K562 (cell line): ENCODE data around the gene CLCC1. TPM values are rescaled to one million over a fixed set of nuclear protein-coding genes. Genes with fewer than 3 reads are reported as not detected.

Experiments used
- ATAC-seq: fragments of 200-7000 bp; cut with Tn5 transposase; 3 replicates; pipeline ENCODE4 v1.9.1; 2020; ENCODE audit warnings: moderate library complexity
- BruUV-seq: library from RNA; stranded (reverse); fragments of 400-500 nt; replicated peaks from 2 replicates; lab custom pipeline; 2021; lab: Mats Ljungman, UMichigan
- CTCF ChIA-PET: fragments of 300-600 bp; formaldehyde crosslinking; extraction: SDS; loops from one replicate; lab custom pipeline; 2021; ENCODE audit warnings: low intra/inter-chr PET ratio; lab: Yijun Ruan, JAX
- POLR2A ChIA-PET: fragments of 300-600, 350-650 bp; sonication (Branson Sonifier 250); formaldehyde crosslinking; extraction: SDS; loops from one replicate; lab custom pipeline; 2021; ENCODE audit warnings: antibody characterized with exemption, inconsistent platforms; lab: Yijun Ruan, JAX
- DNase-seq, 4 experiments: peaks; one replicate each; pipeline versions ENCODE4 v3.0.0 to v3.0.0-alpha.2; 2011 to 2018; ENCODE audit warnings: low spot score in 3 of 4, mixed read lengths in 3 of 4; ENCODE audit errors: extremely low read depth in 1 of 4
- FAIRE-seq: peaks from 2 replicates; lab custom pipeline; 2011; peaks lifted over from hg19 to GRCh38; lab: Jason Lieb, UNC
- H2AFZ ChIP-seq: 2 replicates; pipeline ENCODE4 v1.6.0; 2011; ENCODE audit warnings: low read depth, low read length, control low read depth, inconsistent platforms
- H3K27ac ChIP-seq: fragments of 200-600 bp; 3 replicates; pipeline ENCODE4 v1.8.0; 2011; ENCODE audit warnings: low read depth, mild to moderate bottlenecking, control low read depth, inconsistent platforms, low read length, moderate library complexity, mixed read lengths; ENCODE audit errors: extremely low read depth
- H3K27me3 ChIP-seq, 2 experiments: fragments of 300-600 bp in 1 of 2; 2 replicates in 1 of 2; 3 replicates in 1 of 2; pipeline versions ENCODE4 v1.6.0 to v1.8.0; 2011; ENCODE audit warnings: inconsistent platforms in 2 of 2, low read length in 2 of 2, mild to moderate bottlenecking in 1 of 2, mixed read lengths in 1 of 2, moderate library complexity in 1 of 2; ENCODE audit not compliant: control insufficient read depth in 2 of 2, insufficient read depth in 2 of 2
- H3K36me3 ChIP-seq: fragments of 300-600 bp; 3 replicates; pipeline ENCODE4 v1.8.0; 2011; ENCODE audit warnings: mild to moderate bottlenecking, low read length, inconsistent platforms; ENCODE audit not compliant: control insufficient read depth, insufficient read depth
- H3K4me1 ChIP-seq, 2 experiments: fragments of 200-600 bp in 1 of 2; replicated peaks in 1 of 2; 2 replicates in 1 of 2; 3 replicates in 1 of 2; pipeline versions ENCODE4 v1.5.1 to v1.8.0; 2011; ENCODE audit warnings: inconsistent platforms in 2 of 2, low read length in 2 of 2, mild to moderate bottlenecking in 1 of 2, mixed read lengths in 1 of 2, moderate library complexity in 1 of 2; ENCODE audit not compliant: control insufficient read depth in 2 of 2, insufficient read depth in 2 of 2
- H3K4me2 ChIP-seq: 2 replicates; pipeline ENCODE4 v1.6.1; 2011; ENCODE audit warnings: low read length, control low read depth, inconsistent platforms, mixed read lengths; ENCODE audit not compliant: insufficient read depth
- H3K4me3 ChIP-seq: fragments of 200-600 bp; sonication (generic), shearing (Covaris generic); 2 replicates; pipeline ENCODE4 v1.5.1; 2016; ENCODE audit warnings: control low read depth, inconsistent platforms
- H3K79me2 ChIP-seq: fragments of 200-600 bp; 3 replicates; pipeline ENCODE4 v1.8.0; 2011; ENCODE audit warnings: low read length, inconsistent platforms; ENCODE audit not compliant: control insufficient read depth, insufficient read depth
- H3K9ac ChIP-seq, 2 experiments: 2 replicates each; pipeline versions ENCODE4 v1.6.0 to v1.6.1; 2011; ENCODE audit warnings: low read depth in 2 of 2, low read length in 2 of 2, control low read depth in 1 of 2, inconsistent platforms in 1 of 2, mild to moderate bottlenecking in 1 of 2, mixed read lengths in 1 of 2; ENCODE audit not compliant: insufficient read depth in 1 of 2
- H3K9me1 ChIP-seq: one replicate; pipeline ENCODE4 v1.6.0; 2011; ENCODE audit warnings: inconsistent platforms, mild to moderate bottlenecking, low read length, moderate library complexity; ENCODE audit not compliant: control insufficient read depth, insufficient read depth
- H3K9me3 ChIP-seq: replicated peaks from 2 replicates; pipeline ENCODE4 v1.5.1; 2011; ENCODE audit warnings: low read depth, low read length, inconsistent platforms; ENCODE audit not compliant: control insufficient read depth, insufficient read depth
- H4K20me1 ChIP-seq: replicated peaks from 2 replicates; pipeline ENCODE4 v1.6.1; 2011; ENCODE audit warnings: low read length, inconsistent platforms, mixed read lengths; ENCODE audit not compliant: control insufficient read depth, insufficient read depth
- ATF4 ChIP-seq: fragments of 450-650 bp; formaldehyde crosslinking; IDR thresholded peaks from 2 replicates; pipeline ENCODE4 v1.4.0; 2022; ENCODE audit warnings: mild to moderate bottlenecking, moderate library complexity
- CBFA2T3 ChIP-seq: fragments of 450-650 bp; IDR thresholded peaks from 2 replicates; pipeline ENCODE4 v1.6.1; 2017
- E2F1 ChIP-seq: sonication (generic); formaldehyde crosslinking; IDR thresholded peaks from 2 replicates; pipeline ENCODE4 v1.8.1; 2023; ENCODE audit warnings: mild to moderate bottlenecking, missing genetic modification reagents, moderate library complexity
- ZNF165 ChIP-seq: fragments of 250-450 bp; sonication (Bioruptor Pico); IDR thresholded peaks from 2 replicates; pipeline ENCODE4 v1.4.0; 2020; ENCODE audit warnings: borderline replicate concordance
- ZNF699 ChIP-seq: fragments of 250-450 bp; sonication (Bioruptor Pico); IDR thresholded peaks from 2 replicates; pipeline ENCODE4 v1.8.0; 2021; ENCODE audit warnings: mild to moderate bottlenecking, moderate library complexity; ENCODE audit not compliant: insufficient replicate concordance
- WGBS: fragments of 100-300 bp; shearing (Covaris generic); methylation state at CpG from one replicate; pipeline ENCODE4 v1.1.6; 2016; ENCODE audit warnings: low coverage, mixed read lengths; ENCODE audit not compliant: insufficient coverage; ENCODE audit errors: missing lambda C conversion rate; 5-methylcytosine and 5-hydroxymethylcytosine counted together
- in situ Hi-C: fragments of 300-500 bp; cut with MboI; formaldehyde crosslinking; loops from 4 replicates; pipeline ENCODE4 v1.15.0; 2018; ENCODE audit warnings: inconsistent platforms, mixed read lengths
- intact Hi-C: fragments of 100-400 bp; cut with micrococcal nuclease; formaldehyde crosslinking; loops from 2 replicates; pipeline ENCODE4 v1.14.2; 2022
- polyA plus RNA-seq, 8 experiments: library from polyadenylated mRNA; depleted of rRNA in 4 of 8; stranded (reverse) in 5 of 8; unstranded in 3 of 8; fragments of >200 nt; fragmentation: Nextera tagmentation in 2 of 8; fragmentation: Illumina TruSeq in 1 of 8; extraction: Ambion mirVana in 2 of 8; extraction: Trizol in 1 of 8; gene quantifications; 2 replicates each; pipeline versions ENCODE4 v1.2.1 to v1.2.3, GENCODE V29; 2011 to 2014; ENCODE audit warnings: inconsistent platforms in 1 of 8, missing spikeins in 1 of 8
- total RNA-seq, 7 experiments: library from RNA; depleted of rRNA in 6 of 7; stranded (reverse); fragments of >200 nt in 6 of 7; fragmentation: Illumina TruSeq in 2 of 7; extraction: Trizol in 2 of 7; gene quantifications; 2 replicates each; pipeline versions ENCODE4 v1.2.1 to v1.2.3, GENCODE V29; 2011 to 2021; ENCODE audit warnings: low replicate concordance in 1 of 7

The CLCC1 gene
- total and polyA plus RNA-seq, 9 of the 15 experiments (the other 6 are each of a cell fraction or from before 2014, with no cell fraction given) = 28.8 to 63.4 (median 40.4) TPM

GRCh38 chr1:108972951-108973350 is 9.7 kb upstream of the CLCC1 start:
- H3K79me2 ChIP-seq = no peaks in the 10 kb centered on the region
- H3K9ac ChIP-seq = no peak overlapping the region
- no peak overlapping the region for H3K4me2 ChIP-seq
- H3K9me3 ChIP-seq = no peaks in the 10 kb centered on the region
- in situ Hi-C loops (no loop called here), intact Hi-C loops (no loop called here)
- no peak overlapping the region for H3K4me3 ChIP-seq
- WGBS = 56% methylated on average over 1 of the region's 1 CpG
- H4K20me1 ChIP-seq = no peaks in the 10 kb centered on the region
- no peak overlapping the region for H3K27ac ChIP-seq
- BruUV-seq = no TSS peak
- no peak for FAIRE-seq
- peaks cover 0 to 4% of the 10 kb centered on the region in 2 experiments; a peak in 2 of 5 replicates for H3K4me1 ChIP-seq
- H3K9me1 ChIP-seq = no peaks in the 10 kb centered on the region
- ATAC-seq = no peak
- ChIA-PET POLR2A (interaction anchor here (1.1 to 3.1 kb wide), 3 partner anchors 9 to 16 kb away, joined by 3 to 8 read pairs (median 7); partner anchors contain the start of gene CLCC1), CTCF (no interaction called here)
- DNase-seq = no peak
- H2AFZ ChIP-seq = no peak overlapping the region
- H3K36me3 ChIP-seq = peaks cover 8% of the 10 kb centered on the region; the same call in 1 of the 3 replicates
- no peak for TF ChIP-seq CBFA2T3
- no peak for TF ChIP-seq ZNF165
- TF ChIP-seq E2F1 (CRISPR knock-in tag) = no peak
- no peak for TF ChIP-seq ATF4
- no peak for TF ChIP-seq ZNF699 (CRISPR knock-in tag)
- H3K27me3 ChIP-seq = no peaks in the 10 kb centered on the region
